Parathyroid adenoma (tissue), 2 donors: Measurements from ENCODE around the gene MAP3K20.
A peak's percentile ranks its signal among the peaks of the same experiment; 100 is the strongest.

ENCODE experiments used
- H2AFZ ChIP-seq: fragments of 300-600 bp; sonication (generic); one replicate; pipeline ENCODE4 v1.7.0; 2017; ENCODE audit warnings: antibody characterized with exemption, mild to moderate bottlenecking
- H3K27ac ChIP-seq: fragments of 300-600 bp; sonication (generic); one replicate; pipeline ENCODE4 v1.7.0; 2017
- H3K27me3 ChIP-seq: fragments of 300-600 bp; sonication (generic); one replicate; pipeline ENCODE4 v1.7.0; 2017; ENCODE audit warnings: low read length; ENCODE audit not compliant: control insufficient read depth, insufficient read depth
- H3K36me3 ChIP-seq: fragments of 300-600 bp; sonication (generic); one replicate; pipeline ENCODE4 v1.7.0; 2017; ENCODE audit warnings: low read length; ENCODE audit not compliant: control insufficient read depth, insufficient read depth
- H3K4me1 ChIP-seq: fragments of 300-600 bp; sonication (generic); one replicate; pipeline ENCODE4 v1.7.0; 2017; ENCODE audit warnings: control low read depth
- H3K4me2 ChIP-seq: fragments of 300-600 bp; sonication (generic); one replicate; pipeline ENCODE4 v1.7.0; 2017; ENCODE audit warnings: low read length
- H3K4me3 ChIP-seq: fragments of 300-600 bp; sonication (generic); one replicate; pipeline ENCODE4 v1.7.0; 2017; ENCODE audit warnings: low read depth, low read length
- H3K79me2 ChIP-seq: fragments of 300-600 bp; sonication (generic); one replicate; pipeline ENCODE4 v1.7.0; 2017; ENCODE audit warnings: control low read depth
- H3K9ac ChIP-seq: fragments of 300-600 bp; sonication (generic); one replicate; pipeline ENCODE4 v1.7.0; 2017; ENCODE audit warnings: mild to moderate bottlenecking
- H3K9me3 ChIP-seq: fragments of 300-600 bp; sonication (generic); one replicate; pipeline ENCODE4 v1.7.0; 2017; ENCODE audit warnings: low read length; ENCODE audit not compliant: control insufficient read depth
- TF ChIP-seq, protein P1 (sequence below): fragments of 300-600 bp; sonication (generic); IDR thresholded peaks from one replicate; pipeline ENCODE4 v1.7.0; 2017; ENCODE audit warnings: antibody characterized with exemption, mild to moderate bottlenecking
- donor health status: primary hyperparathyroidism.

The MAP3K20 gene

DNA sequence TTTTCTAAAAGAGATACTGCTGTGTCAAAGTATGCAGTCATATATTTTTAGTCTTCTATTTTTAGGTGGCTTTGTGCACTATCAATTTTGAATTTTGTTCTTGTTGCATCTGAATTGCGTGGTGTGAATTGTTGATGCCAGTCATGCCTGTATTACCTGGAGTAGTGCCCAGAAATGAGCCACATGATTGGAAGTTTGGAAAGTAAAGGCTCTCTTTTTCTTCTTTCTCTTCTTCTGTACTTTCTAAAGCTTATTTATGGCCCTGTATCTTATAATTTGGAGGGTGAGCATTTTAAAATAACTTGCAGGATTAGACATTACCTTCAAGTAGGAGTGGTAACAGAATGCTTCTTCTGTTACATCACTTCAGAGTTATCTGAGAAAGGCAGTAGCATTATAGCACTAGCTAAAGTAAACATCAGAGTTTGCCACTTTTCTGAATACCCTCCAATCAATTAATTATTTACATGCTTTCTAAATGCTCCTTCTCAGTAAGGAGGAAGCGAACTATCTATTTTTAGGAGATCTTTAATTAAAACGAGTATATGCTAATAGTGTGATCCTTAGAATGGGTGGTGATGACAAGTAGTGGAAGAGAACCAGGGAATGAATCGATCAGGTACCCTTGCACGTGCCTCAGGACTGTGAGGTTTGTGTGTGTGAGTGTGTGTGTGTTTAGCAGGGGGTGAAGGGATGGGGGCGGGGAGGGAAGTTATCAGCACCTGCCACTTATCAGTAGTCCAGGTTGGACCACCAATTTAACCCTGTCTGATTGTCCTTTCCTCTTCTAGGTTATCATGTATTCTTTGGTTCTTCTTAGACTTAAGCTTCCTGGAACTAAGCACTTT, 112.5 kb downstream of the MAP3K20 start:
- Histone ChIP-seq H3K4me2 (no peak overlapping the region), H3K79me2 (no peaks in the 10 kb centered on the region), H2AFZ (no peak overlapping the region), H3K36me3 (no peaks in the 10 kb centered on the region), H3K4me3 (no peak overlapping the region), H3K9me3 (no peaks in the 10 kb centered on the region), H3K9ac (no peak overlapping the region), H3K27me3 (no peaks in the 10 kb centered on the region), H3K27ac (no peak overlapping the region), H3K4me1 (peaks cover 12% of the 10 kb centered on the region)
- TF ChIP-seq, protein P1, sequence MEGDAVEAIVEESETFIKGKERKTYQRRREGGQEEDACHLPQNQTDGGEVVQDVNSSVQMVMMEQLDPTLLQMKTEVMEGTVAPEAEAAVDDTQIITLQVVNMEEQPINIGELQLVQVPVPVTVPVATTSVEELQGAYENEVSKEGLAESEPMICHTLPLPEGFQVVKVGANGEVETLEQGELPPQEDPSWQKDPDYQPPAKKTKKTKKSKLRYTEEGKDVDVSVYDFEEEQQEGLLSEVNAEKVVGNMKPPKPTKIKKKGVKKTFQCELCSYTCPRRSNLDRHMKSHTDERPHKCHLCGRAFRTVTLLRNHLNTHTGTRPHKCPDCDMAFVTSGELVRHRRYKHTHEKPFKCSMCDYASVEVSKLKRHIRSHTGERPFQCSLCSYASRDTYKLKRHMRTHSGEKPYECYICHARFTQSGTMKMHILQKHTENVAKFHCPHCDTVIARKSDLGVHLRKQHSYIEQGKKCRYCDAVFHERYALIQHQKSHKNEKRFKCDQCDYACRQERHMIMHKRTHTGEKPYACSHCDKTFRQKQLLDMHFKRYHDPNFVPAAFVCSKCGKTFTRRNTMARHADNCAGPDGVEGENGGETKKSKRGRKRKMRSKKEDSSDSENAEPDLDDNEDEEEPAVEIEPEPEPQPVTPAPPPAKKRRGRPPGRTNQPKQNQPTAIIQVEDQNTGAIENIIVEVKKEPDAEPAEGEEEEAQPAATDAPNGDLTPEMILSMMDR, result no peak

DNA sequence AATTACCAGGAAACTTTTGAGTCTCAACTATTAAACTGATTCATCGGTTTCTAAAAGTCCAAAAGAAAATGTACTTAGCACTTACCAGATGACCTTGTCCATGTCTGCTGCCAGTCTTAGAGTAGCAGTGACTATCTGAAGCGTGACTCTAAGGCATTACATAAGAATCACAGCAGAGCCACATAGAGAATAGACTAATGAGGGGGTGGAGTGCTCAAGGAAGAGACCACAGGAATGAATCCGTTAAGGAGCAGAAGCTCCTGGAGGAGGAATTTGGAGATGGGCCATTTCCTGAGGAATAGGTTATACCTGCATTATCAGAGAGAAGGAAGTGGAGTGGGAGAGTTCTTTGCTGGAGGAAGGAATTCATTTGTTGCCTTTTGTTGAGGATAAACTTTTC, 116.0 kb downstream of the MAP3K20 start:
- peaks cover 15% of the 10 kb centered on the region for H3K4me1 ChIP-seq

DNA sequence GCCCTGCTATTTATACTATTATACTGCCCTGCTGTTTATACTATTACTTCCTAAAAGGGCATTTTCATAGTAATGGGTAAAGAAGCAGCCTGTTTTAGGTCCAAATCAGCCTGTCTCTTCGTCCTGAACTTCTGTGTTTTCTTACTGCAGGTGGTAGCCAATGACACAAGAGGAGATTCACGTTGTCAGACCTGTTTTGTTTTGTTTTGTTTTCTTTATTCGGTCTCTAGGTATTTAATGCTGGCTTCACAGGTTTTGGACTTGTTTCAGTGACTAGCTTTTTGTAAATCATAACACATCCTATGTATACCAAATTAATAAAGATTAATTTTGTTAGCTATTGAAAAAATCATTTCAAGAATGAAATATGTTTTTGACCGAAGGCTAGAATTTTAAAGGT, 116.4 kb downstream of the MAP3K20 start:
- Histone ChIP-seq H3K4me2 (peak overlapping the region; percentile 30), H3K9me3 (no peaks in the 10 kb centered on the region), H3K27ac (peak overlapping the region; percentile 30), H3K4me3 (no peak overlapping the region), H3K4me1 (peaks cover 15% of the 10 kb centered on the region), H3K79me2 (no peaks in the 10 kb centered on the region), H3K9ac (no peak overlapping the region), H2AFZ (no peak overlapping the region), H3K27me3 (no peaks in the 10 kb centered on the region), H3K36me3 (no peaks in the 10 kb centered on the region)
- TF ChIP-seq, protein P1, result no peak

More for the DNA sequence above, 116.0 kb downstream of the MAP3K20 start:
- no peaks in the 10 kb centered on the region for H3K9me3 ChIP-seq
- H3K4me3 ChIP-seq, result no peak overlapping the region
- no peaks in the 10 kb centered on the region for H3K36me3 ChIP-seq
- H3K27ac ChIP-seq, result peak overlapping the region; percentile 30
- TF ChIP-seq, protein P1, result no peak
- H2AFZ ChIP-seq, result no peak overlapping the region
- no peaks in the 10 kb centered on the region for H3K79me2 ChIP-seq
- peak overlapping the region; percentile 30 for H3K4me2 ChIP-seq
- no peaks in the 10 kb centered on the region for H3K27me3 ChIP-seq
- no peak overlapping the region for H3K9ac ChIP-seq

DNA sequence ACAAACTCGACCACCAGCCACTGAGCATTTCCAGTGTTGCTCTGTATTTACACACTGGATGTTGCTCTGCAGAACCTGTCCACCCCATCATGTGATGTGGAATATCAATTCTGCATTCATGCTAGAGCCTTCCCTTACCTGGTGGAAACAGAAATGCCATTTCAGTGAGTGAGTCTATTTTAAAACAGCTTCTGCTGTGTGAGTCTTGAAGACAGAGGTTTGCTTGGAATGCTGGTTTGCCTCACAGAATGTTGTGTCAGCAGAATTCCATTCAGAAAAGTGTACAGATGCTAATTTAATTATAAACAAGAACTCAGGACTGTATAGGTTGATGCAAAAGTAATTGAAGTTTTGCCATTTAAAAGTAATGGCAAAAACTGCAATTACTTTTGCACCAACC, 118.3 kb downstream of the MAP3K20 start:
- TF ChIP-seq, protein P1, result no peak
- Histone ChIP-seq H3K9me3 (no peaks in the 10 kb centered on the region), H3K79me2 (no peaks in the 10 kb centered on the region), H3K36me3 (no peaks in the 10 kb centered on the region), H3K27me3 (no peaks in the 10 kb centered on the region), H2AFZ (no peak overlapping the region), H3K4me1 (peaks cover 9% of the 10 kb centered on the region), H3K4me3 (no peak overlapping the region), H3K27ac (no peak overlapping the region), H3K4me2 (no peak overlapping the region), H3K9ac (no peak overlapping the region)

DNA sequence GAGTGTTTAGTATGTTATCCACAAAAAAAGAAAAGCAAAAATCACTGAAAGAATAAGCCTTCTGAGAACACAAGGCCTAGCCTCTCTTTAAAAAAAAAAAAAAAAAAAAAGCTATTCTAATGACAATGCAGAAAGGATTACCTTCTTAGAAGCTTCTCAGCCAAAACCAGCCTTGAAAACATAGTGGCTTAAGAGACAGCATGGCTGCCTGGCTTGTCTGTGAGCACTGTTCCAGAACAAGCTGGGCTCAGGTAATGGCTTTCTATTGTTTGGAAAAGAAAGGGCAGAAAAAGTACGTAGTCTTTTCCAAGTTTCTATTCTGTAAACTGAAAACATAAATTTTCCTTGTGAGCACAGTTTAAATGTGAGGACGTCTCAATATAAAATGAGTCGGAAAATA, 119.5 kb downstream of the MAP3K20 start:
- no peak overlapping the region for H2AFZ ChIP-seq
- no peak overlapping the region for H3K9ac ChIP-seq
- no peaks in the 10 kb centered on the region for H3K9me3 ChIP-seq
- H3K79me2 ChIP-seq, result no peaks in the 10 kb centered on the region
- H3K4me3 ChIP-seq, result no peak overlapping the region
- TF ChIP-seq, protein P1, result no peak
- peaks cover 9% of the 10 kb centered on the region for H3K4me1 ChIP-seq
- H3K27ac ChIP-seq, result no peak overlapping the region
- H3K36me3 ChIP-seq, result no peaks in the 10 kb centered on the region
- H3K4me2 ChIP-seq, result no peak overlapping the region
- H3K27me3 ChIP-seq, result no peaks in the 10 kb centered on the region
